ENCODE data around the gene TMCC1.
"Not testable (repeated sequence)": the region's sequence is repeated elsewhere in the genome, so short reads cannot be mapped to it uniquely, and the experiment has no call there.

Gene TMCC1

GRCh38 chr3:129620828-129621559 lies 272.5 kb downstream of the TMCC1 start:
- no peak for DNase-seq

DNA sequence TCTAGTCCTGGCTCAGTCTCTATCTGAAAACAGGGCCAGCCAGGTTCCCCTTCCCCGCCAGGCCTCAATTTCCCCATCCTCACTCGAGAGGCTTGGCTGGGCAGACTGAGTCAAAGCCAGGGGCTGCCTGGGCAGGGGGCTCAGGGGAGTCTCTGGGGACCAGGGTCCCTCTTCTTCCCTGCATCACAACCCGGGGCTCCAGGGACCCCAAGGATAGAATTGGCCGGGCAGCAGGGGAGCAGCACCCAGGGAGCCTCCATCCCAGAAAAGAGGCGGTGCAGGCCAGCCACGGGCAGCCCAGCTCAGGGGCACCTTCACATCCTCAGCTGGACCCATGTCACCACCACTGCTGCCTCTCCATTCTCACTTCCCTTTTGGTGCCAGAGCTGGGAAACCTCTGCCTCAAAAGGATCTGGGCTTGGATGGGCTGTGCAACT lies 273.8 kb downstream of the TMCC1 start:
- peak; percentile 69 to 72 (median 72) for DNase-seq

DNA sequence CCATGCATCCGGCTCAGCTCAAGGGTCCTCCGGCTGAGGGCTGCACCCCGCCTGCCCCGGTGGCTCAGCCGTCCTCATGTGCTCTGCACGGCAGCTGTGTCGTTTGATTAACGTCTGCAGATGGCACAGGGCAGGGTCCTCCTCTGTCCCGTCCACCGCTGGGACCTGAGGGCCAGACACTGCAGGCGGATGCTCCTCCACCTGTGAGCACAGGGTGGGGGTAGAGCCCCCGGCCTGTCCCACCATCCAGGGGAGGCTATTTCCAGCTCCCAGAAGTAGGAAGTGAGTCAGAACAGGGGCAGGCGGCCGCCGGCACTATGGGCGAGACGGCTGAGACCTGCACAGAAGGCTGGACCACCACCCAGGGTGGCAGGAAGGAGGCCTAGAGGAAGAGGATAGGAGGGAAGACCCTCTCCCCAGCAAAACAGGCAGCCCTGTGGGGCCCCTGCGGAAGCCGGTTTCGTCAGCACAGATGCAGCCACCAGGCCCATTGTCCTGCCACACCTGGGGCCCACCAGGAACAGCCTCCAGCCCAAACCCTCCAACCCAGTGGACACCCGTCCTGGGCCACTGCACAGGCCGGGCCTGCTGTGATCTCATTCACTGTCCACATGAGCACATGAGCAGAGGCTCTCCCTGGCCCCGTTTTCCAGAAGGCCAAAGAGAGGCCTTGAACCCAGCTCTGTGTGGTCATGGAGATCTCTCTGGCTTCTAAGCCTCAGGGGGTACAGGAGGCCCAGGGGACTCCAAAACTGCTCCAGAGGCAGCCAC lies 274.4 kb downstream of the TMCC1 start:
- peak in 1 of 3 donors; percentile 44 for DNase-seq

DNA sequence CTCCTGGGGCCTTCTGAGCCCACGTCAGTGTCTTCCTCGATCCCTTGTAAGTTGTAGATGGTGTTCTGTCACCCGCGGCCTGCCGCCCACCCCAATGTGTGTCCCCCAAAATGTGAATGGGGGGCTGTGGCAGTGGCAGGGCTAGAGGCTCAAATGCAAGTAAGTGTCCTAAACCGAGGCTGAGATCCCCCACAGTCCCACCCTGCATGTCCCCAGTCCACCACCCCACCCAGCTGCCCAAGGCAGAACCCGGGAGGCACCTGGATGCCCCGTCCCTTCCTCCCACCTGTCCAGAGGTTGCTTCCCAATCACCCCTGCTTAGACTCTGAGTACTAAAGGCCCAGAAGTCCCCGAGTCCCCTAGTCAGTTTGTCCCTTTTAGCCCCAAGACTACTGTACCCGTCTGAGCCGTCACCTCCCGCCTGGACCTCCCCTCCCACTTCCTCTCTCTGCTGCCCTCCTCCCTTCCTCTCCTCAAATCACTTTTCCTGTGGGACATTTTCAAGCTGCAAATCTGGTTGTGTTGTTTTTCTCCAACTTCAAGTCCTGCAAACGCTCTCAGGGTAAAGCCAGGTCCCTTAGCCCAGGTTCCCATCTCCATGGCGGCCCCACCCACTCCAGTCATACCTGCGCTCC lies 275.2 kb downstream of the TMCC1 start:
- peak in 1 of 3 donors; percentile 52 for DNase-seq

DNA sequence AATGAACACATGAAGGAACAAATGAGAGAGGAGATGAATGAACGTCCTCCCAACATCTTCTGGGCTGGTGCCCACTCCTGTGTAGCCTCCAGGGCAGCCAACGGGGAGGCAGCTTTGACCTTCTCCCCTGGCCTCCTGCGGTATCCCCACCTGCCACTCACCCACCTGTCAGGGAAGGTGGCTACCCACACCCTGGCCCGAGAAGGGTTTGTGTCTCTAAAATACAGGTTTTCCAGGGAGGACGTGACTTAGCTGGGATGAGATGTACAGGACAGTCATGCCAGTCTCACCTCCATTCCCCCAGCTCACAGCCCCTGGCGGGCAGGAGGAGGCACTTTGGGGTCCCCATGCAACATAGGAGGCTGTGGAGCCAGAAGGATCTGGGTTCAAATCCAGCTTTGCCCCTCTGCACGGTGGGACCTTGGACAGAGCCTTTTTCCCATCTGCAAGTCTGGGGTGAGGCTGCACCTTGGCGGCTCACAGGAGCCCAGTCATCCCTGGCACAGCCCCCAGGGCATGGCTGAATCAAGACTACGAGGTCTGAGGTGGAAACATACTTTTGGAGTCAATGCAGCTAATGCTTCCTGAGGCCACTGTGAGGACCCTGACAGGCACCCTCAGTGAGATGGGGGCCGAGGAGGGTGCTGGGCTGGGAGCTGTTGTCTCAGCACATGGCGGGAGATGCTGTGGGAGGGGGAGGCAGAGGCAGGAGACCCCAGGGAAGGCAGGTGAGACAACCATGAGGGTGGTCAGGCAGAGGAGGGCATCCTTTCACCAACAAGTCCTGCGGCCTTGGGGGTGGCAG lies 275.9 kb downstream of the TMCC1 start:
- DNase-seq, result no peak

- peak; percentile 96 to 99 (median 99) for DNase-seq
Observed at GRCh38 chr3:129616713-129617112, 276.8 kb downstream of the TMCC1 start.

- no peak for DNase-seq
Observed at GRCh38 chr3:129616291-129616690, 277.2 kb downstream of the TMCC1 start.

DNA sequence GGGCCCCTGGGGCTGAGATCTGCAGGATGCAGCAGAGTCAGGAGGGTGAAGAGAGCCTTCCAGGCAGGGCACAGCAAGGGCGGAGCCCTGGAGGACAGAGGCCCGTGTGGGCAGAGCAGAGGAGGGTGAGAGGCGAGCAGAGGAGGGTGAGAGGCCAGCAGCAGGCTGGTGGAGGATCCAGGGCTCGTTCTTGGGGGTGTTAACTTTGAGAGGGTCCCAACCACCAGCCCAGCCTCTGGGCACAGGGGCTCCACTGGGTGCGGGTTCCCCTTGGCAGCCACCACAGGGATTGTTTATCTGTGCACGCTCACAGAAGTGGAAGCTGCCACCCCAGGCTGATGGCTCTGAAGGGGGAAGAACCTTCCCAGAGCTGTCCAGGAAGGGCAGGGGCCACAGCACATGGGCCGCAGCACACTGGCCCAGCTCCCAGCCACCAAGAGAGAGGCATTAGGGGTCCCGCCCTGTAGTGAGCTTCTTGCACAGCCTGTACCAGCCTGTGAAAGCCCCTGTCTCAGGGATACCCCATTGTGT lies 277.7 kb downstream of the TMCC1 start:
- DNase-seq, result peak in 2 of 3 donors; percentile 41 to 61

DNA sequence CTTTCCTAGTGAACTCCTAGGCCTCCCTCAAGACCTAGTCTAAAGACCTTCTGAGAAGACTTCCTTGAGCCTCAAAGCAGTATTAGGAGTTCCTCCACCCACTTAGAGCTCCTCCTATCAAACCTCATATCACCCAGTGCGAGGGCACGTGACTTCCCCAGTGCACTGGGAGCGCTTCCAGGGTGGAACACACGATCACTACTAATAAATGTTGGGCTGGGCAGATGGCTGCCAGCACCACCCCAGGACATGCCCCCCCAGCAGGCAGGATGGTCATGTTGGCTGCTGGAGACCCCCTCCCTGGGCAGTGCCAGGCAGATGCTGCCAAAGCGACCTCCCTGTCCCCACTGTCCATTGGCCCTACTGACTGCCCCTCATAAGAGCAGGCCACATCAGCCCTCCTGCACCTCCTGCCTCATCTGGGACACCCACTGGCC lies 278.6 kb downstream of the TMCC1 start:
- peak; percentile 78 to 83 (median 78) for DNase-seq

DNA sequence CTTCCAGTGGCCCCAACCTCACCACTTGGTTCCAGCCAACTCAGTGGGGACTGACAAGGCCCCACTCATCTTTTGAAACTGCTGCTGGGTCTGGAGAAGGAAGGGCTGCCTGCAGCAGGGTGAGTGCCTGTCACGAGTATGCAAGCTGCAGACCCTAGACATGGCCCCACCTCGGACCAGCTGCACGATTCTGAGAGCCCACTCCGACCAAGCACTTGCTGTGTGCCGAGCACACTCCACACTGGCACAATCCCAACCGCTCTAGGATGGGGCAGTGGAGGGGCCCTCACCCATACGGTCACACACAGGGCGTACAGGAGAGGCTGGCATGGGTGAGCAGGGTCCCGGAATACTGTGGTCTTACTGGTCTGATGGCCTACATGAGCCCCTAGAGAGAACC lies 279.1 kb downstream of the TMCC1 start:
- no peak for DNase-seq

GRCh38 chr3:129613367-129613740 lies 280.2 kb downstream of the TMCC1 start:
- DNase-seq, result no peak

- DNase-seq, result peak; percentile 51 to 65 (median 55)
Observed at GRCh38 chr3:129612534-129613366, 280.8 kb downstream of the TMCC1 start.

DNA sequence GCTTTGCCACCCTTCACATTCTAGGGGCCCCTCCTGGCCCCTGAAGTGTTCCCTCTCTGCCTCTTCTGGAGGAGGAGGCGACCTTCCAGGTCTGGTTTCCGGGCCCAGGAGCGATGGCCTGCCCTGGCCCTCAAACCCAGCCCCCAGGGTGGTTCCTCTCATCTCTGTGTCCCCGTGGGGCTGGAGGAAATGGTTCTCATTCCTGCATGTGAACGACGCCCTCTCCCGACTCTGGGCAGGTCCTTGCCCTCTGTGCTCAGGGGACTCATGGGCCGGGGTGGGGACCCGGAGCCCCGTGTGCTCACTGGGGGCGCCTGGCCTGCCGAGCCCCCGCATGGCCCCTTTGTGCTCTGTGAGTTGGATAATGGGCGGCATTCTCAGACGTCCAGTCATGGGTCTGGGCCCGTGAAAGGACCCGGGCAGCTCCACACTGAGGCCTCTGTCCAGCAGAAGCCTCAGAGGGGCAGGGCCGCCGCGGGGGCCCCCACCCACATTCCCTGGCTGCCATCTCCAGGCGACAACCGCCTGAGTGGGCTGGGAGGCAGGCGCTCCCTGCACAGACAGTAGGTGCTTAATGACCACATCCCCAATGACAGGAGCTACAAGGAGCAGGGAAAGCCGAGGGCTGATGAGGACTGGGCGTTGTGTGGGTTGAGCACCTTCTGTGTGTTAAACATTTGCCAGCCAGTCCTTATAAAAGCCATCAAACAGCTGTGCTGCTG lies 281.5 kb downstream of the TMCC1 start:
- DNase-seq, result peak in 1 of 3 donors; percentile 41

DNA sequence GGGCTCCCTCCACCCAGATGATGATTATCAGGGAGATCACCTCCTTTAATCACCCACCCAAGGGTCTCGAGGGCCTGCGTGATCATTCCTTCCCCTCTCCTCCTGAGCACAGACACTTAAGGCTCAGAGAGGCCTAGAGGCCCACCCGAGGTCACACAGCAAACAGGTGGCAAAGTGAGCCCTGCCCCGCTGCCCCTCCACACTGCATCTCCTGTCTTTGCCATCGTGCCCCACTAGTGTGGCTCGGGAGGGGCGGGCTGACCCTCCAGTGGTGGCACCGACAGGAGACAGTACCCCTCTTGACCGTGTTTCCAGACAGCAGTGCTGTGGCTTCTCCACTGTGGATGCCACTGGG lies 282.1 kb downstream of the TMCC1 start:
- no peak for DNase-seq

- not testable (repeated sequence) for DNase-seq
Observed at GRCh38 chr3:129610794-129611445, 282.6 kb downstream of the TMCC1 start.

GRCh38 chr3:129610276-129610675 lies 283.2 kb downstream of the TMCC1 start:
- DNase-seq, result no peak

DNA sequence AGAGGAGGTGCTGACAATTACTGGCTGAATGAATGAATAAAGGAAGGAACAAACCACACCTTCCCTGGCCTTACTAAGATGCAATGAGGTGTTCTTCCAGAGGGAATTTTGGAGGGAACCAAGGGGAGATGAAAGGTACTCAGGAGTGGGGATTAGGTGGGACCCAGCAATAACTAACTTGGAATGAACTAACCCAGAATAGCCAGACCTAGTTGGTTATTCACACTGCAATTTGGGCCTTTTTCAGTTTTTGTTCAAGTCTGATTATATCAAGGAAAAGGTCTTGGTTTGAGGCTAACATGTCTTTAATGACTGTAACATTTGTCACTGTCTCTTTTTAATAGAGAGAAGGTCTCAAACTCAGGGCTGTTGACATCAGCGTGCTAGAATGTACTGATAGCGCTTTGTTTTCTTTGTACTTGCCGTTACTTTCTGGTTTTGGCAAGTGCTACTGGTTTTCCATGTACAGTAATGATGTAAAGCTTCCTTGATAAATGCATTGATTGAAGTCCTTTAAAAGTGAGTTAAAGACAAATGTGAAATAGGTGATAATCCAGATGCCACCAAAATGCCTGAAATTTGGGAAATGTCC lies 283.8 kb downstream of the TMCC1 start:
- DNase-seq, result no peak

DNA sequence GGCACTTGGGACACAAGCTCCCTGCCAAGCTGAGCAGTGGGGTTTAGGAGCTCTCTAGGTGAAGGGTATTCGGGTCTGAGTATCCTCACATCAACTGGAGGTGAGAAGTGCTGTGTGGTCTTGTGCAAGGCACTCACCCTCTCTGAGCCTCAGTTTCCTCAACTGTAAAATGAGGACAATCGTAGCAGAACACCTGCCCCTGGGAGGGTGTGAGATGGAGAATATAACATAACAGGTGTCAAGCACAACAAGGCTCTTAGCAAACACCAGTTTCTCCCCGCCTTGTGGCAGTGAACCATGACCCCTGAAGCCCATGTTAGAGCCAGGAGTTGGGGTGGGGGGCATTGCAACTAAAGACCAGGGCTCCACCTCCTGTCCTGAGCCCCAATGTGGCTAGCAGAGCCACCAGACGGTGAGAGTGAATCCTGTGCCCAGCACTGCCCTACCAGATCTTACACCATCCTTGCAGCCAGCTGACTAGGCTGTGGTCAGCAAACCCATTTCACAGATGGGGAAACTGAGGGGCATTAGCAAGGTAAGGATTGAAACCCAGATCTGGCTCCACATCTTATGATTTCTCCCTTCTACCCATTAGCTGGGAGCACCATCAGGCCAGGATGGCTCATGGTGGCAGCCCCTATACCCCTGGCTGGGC lies 284.4 kb downstream of the TMCC1 start:
- DNase-seq, result no peak

Data from suppressor macrophage treated with lipopolysaccharide for 1 hour (primary cell).